GM04504 (cell line): ENCODE measurements around the gene CBX5.
"Not testable (repeated sequence)": the region's sequence is repeated elsewhere in the genome, so short reads cannot be mapped to it uniquely, and the experiment has no call there.

Experiments used
- DNase-seq: peaks from one replicate; pipeline ENCODE4 v3.0.0-alpha.2; 2012; ENCODE audit warnings: low read depth

Gene CBX5

DNA sequence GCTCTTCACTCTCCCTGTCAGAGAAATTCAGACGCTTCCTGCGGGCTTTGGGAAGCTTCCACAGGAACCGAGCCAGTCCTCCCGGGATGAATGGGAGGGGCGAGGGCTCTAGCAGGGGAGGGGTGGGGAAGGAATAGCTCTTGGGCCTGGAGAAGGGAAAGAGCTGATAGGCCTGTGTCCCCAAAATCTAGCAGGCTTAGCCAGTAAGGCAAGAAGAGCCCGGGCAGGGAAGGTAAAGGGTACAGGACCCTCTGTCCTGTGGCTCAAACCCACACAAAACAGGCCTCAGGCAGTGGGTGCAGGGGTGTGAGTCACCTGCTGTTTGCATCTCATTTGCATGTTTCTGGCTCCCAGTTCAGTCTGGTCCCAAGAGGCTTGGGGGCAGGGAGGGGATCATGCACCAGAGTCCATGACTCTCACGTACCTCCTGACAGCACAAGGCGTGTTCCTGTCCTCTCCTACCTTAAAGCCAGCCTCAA lies 82.5 kb downstream of the CBX5 start:
- no peak for DNase-seq

DNA sequence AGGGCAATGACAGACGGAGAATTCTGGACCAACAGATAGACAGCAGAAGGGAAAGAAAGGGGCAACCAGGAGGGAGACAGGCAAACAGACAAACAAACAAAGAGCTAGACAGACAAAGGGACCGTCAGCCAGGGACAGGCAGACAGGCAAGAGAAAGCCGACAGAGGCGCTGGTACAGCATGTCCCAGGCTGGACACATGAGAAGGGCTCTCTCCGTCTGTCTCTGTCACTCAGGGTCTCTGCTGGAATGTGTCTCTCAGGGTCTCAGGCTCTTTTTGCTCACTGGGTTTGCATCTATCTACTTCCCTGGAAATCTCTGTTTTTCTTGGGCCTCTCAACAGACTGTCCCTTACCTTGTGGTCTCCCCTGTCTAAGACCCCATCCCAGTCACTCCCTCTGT lies 82.9 kb downstream of the CBX5 start:
- DNase-seq, result no peak

DNA sequence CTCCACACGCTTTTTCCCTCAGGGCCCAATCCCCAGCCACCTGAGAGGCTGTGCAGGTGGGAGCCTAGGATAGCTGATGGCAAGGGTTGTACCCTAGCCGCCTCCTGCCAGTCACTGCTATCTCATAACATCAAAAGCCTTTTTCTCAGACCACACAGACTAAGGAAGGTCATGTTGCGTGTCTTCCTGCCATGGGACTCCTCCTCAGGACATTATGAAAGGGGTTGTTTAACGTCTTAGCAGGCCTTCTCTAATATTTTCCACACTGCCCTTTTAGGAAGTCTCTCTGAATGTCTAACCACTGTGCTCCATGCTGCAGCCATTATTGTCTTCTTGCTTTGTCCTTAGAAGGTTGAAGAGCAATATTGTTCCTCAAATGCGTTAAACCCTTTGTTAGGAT lies 83.5 kb downstream of the CBX5 start:
- DNase-seq, result no peak

DNA sequence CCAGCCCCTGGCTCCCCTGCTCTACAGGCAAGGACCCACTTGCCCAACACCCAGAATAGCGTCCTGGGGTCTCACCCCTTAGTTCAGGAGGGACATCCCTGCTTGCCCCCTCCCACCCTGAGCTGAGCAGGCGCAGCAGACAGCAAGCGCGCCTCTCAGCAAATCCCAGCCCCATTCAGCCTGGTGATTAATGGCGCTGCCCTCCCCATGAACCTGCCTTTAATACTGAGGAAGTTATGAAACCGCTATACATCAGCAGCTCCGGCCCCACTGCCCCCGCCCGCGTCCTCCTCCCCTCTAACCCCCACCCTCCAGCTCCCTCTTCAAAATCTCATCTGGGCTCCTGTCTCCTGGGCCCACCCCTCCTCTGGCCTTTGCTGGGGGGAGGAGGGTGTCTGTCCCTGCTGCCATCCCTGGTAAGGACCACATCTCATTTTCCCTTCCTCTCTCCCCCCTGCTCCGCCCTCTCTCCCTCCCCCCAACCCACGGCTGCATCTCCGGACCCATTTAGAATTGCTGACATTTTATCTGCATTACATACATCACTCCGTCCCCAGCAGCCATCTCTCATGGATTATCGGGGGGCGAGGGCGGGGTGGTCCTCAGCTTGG lies 84.1 kb downstream of the CBX5 start:
- no peak for DNase-seq

DNA sequence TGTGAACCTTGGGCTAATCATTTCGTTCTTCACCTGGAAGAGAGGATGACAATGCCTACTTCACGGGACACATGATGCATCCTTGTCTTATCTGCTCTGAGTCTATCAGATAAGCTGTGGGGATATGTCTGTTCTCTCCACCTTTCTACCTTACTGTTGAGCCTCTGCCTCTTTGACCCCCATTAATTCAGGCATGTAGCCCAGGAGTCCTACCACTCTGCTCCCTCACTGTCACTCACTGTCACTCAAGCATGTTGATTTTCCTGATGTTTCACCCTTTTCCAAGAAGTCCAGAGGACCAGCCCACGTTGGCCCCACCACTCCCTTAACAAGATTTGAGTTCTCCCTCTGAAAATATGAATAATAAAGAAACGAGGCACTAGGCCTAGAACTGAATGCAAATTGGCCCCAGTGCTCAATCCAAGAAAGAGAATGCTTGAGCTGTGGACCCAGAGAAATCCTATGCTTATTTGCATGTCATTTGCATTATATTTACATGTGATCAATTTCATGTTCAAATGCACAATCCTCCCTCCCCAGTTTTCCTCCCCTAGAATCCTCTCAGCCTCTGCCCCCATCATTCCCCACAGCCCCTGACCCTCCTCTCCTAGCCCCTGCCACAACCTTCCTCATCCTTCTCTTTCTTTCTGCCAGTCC lies 84.7 kb downstream of the CBX5 start:
- DNase-seq, result no peak

DNA sequence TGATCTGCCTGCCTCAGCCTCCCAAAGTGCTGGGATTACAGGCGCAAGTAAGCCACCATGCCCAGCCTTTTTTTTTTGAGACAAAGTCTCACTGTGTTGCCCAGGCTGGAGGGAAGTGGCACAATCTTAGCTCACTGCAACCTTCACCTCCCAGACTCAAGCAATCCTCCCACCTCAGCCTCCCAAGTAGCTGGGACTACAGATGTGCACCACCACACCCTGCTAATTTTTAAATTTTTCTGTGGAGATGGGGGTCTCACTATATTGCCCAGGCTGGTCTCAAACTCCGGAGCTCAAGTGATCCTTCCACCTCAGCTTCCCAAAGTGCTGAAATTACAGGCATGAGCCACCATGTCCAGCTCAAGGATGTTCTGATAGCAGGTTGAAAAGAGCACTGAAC lies 85.3 kb downstream of the CBX5 start:
- not testable (repeated sequence) for DNase-seq

DNA sequence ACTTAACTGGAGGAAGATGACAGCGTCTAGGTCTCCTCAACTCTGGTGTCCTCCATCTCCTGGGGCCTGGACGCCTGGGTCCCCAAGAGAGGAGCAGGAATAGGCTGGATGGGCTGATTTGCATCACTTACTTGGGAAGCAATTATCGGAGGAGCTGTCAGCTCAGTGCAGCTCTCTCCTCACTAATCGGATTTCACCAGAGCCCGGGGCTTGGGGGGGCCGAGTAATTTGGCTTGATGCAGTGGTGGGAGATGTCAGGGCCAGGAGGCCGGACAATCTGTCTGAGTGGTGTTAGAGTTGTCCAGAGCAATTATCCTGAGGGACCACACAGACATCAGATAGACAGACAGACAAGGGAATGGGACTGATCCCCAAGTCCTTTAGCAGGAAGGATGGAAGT lies 86.5 kb downstream of the CBX5 start:
- DNase-seq, result no peak

DNA sequence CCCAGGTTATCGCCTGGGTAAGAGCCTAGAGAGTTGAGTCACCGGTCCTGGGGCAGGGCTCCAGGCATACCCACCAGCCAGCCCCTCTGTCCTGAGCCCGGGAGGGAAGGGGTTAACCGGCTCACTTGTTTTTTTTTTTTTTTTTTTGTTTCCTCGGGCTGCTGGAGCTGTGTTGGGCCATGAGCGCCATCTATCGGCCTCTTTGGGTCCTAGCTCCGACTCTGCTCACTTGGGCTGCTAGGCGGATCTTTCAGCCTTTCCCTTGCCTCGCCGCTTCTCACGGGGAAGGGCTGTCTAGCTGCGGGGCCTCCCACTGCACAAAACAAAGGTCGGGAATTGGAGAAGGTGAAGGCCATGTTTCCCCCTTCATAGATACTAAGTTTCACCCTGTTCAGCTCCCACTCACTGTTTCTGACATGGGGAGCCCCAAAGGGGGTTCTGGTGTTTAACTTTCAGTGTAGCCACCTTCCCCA lies 88.3 kb downstream of the CBX5 start:
- DNase-seq, result peak; percentile 69

DNA sequence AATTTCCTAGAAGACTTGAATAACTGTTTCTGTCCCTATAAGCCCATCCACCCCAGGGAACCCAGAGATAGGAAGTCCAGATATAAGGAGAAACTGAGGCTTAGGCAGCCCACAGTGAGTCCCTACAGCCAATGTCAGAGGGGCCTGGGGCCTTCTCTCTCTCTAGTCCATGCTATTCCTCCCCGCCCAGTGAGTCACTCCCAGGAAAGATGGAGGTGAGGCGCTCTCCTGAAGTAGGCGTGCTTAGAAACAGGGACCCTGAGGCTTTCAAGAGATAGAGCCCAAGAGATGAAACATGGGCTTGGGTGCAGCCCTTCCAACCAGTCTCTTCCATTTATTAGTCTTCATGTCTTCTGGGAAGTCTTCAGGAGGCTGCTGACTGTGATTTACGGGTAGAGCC lies 88.8 kb downstream of the CBX5 start:
- no peak for DNase-seq

DNA sequence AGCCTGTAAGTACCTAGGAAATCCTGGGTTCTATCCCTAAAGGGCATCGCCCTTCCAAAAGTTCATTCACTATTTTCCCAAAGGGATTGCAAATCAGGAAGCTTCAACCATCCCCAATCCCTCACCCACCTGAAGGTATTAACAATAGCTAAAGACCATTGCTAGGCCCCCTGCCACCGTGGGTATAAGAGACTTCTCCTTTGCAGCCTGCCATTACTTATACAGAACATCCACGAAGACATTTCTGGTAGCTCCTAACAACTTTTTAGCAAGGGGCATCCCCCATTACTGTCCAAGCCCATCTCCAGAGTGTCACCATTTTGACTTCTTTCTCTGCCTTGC lies 90.8 kb downstream of the CBX5 start:
- DNase-seq, result no peak

DNA sequence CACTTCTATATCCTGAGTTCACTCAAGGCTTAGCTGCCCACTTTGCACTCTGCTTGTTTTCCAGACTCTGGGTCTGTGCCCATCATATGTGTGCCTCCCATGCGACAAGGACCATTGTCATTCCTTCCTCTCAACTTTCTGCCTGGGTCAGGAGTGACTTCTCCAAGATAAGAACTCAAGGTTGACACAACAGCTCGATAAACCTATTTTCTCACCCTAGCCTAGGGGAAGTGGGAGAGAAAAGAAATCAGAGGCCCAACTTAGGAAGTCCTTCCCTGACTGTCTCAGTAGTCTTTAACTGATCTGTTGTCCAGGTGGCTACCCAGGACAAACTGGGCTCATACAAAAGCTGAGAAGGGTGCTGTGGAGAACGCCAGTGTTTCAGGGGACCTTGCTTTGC lies 92.8 kb downstream of the CBX5 start:
- no peak for DNase-seq

DNA sequence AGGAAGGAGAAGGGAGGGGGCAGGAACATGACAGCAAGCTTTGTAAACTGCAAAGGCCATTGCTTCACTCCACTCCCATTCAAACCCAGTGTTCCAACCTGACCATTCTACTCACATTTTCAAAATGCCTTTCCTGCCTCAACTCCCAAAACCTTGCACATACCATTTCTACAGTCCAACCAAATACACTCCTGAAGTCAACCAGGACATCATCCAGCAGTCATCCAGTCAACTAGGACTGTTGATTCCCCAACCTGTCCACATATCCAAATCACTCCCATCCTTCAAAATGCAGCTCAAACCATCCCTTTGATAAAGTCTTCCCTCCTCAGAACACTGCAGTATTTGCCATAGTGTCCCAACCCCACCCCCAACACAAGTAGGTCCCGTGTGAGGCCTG lies 94.0 kb downstream of the CBX5 start:
- no peak for DNase-seq

DNA sequence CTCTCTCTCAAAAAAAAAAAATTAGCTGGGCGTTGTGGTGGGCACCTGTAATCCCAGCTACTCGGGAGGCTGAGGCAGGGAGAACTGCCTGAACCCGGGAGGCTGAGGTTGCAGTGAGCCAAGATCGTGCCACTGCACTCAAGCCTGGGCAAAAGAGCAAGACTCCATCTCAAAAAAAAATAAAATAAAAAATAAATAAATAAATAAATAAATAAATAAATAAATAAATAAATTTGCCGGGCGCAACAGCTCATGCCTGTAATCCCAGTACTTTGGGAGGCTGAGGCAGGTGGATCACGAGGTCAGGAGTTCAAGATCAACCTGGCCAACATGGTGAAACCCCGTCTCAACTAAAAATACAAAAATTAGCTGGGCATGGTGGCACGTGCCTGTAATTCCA lies 94.6 kb downstream of the CBX5 start:
- DNase-seq, result not testable (repeated sequence)

DNA sequence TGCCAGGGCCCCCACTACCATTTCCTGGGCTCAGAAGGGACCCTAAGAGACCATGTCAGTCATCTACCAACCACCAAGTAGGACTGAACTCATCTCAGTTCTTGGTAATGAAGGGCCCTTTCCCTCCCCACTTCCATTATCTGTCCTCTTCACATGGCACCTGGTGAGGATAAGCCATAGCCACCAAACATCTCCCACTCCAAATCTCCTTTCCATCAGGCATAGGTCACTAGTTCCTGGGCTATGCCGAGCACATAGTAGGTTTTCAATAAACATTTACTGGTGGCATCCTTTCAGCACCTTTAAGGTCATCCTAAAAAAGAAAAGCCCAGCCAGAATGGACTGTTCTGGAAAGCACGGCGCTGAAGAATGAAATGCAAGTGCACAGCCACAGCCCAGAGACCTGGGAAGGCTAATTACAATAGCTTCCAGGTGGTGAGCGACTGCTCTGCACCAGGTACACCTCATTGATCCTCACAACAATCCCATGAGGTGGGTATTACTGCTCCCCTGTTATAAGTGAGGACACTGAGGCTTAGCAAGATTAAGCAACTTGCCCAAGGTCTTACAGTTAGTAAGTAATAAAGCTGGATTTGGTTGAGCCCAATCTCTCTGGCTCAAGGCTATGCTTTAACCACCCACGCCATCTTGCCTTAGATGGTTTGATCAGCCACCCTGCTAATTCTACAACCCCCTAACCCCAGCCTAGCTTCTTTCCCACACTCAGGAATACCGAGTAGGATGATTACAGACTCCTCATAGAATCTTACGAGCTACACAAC lies 95.7 kb downstream of the CBX5 start:
- no peak for DNase-seq

DNA sequence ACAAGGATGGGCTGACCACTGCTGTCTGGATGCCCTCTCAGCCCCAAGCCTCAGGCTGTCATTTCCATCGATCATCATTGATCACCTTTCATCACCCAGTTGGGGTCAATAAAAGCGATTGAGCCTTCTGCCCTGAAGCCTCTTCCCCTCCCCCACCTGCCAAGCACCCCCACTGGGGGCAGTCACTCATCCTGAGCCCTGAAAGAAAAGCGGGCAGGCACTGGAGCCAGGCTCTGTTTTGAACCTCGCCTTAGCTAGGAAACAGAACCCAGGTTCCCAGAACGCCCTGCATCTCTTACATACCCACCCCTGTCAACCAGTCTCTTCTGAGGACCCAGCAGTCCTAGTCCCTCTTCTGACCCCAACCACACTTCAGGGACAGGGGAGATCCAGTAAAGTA lies 96.9 kb downstream of the CBX5 start:
- DNase-seq, result no peak

DNA sequence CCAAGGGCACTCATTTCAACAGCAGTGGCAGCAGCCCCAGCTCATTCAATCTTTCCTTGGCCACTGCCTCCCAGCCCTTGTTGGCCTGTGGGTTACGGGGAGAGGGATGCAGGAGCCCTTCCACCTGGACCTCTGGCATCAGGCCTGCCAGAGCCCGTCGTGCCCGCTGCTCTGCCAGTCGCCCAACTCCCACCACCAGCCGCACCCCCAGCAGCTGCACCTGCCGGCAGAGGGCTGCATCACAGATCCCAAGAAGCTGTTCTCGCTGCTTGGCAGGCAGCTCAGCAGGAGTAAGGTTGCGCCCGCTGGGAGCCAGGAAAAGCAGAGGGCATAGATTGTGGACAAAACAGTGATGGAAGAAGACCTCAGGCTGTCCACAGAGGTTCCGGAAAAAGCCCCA lies 97.8 kb downstream of the CBX5 start:
- DNase-seq, result no peak
